AG04450 (cell line): ENCODE measurements around the gene RPL27A. TPM values are rescaled to one million over a fixed set of nuclear protein-coding genes. Genes with fewer than 3 reads are reported as not detected.

Experiments used
- CTCF ChIA-PET: fragments of 300-600, 350-600 bp; formaldehyde crosslinking; extraction: SDS; loops from one replicate; lab custom pipeline; 2022; ENCODE audit warnings: antibody characterized with exemption, inconsistent platforms; lab: Charles Lee
- POLR2A ChIA-PET: fragments of 350-600 bp; formaldehyde crosslinking; extraction: SDS; loops from one replicate; lab custom pipeline; 2021; ENCODE audit warnings: antibody characterized with exemption, inconsistent platforms; lab: Yijun Ruan, JAX
- DNase-seq: peaks from one replicate; pipeline ENCODE4 v3.0.0-alpha.2; 2011; ENCODE audit warnings: low read depth, low spot score
- H3K27ac ChIP-seq: one replicate; pipeline ENCODE4 v1.5.1; 2012; ENCODE audit warnings: low read depth, low read length, control low read depth
- H3K27me3 ChIP-seq: one replicate; pipeline ENCODE4 v1.6.0; 2012; ENCODE audit warnings: low read length; ENCODE audit not compliant: control insufficient read depth, insufficient read depth
- H3K4me3 ChIP-seq: 2 replicates; pipeline ENCODE4 v1.5.1; 2011; ENCODE audit warnings: mild to moderate bottlenecking, low read depth, low read length, control low read depth
- H3K9me3 ChIP-seq: 2 replicates; pipeline ENCODE4 v1.5.1; 2012; ENCODE audit warnings: low read length; ENCODE audit not compliant: control insufficient read depth, insufficient read depth
- CTCF ChIP-seq: IDR thresholded peaks from 2 replicates; pipeline ENCODE4 v1.5.1; 2011; ENCODE audit warnings: low read depth, low read length, control low read depth, inconsistent platforms
- polyA plus RNA-seq: library from polyadenylated mRNA; depleted of rRNA; stranded (reverse); fragments of >200 nt; gene quantifications from 2 replicates; pipeline ENCODE4 v1.2.3, GENCODE V29; 2011; rRNA removed
- small RNA-seq: library from RNA; depleted of rRNA; stranded (forward); fragments of <200 nt; gene quantifications from one replicate; pipeline ENCODE3, GENCODE V24; 2012; ENCODE audit warnings: low read depth; ENCODE audit not compliant: insufficient read length

RPL27A gene
- polyA plus RNA-seq, 1 experiment: 941 TPM

GRCh38 chr11:8735094-8735493 lies 52.5 kb downstream of the RPL27A start:
- H3K27me3 ChIP-seq: no peaks in the 10 kb centered on the region
- POLR2A ChIA-PET: no interaction called here
- DNase-seq: no peak
- TF ChIP-seq CTCF: no peak
- no peak overlapping the region for H3K27ac ChIP-seq
- H3K4me3 ChIP-seq: no peak overlapping the region
- peaks cover 3% of the 10 kb centered on the region; the same call in 1 of the 2 replicates for H3K9me3 ChIP-seq
- CTCF ChIA-PET: interaction anchor here (0.6 kb wide), 1 partner anchor 52 kb away, joined by 5 read pairs; no protein-coding TSS in a partner anchor

DNA sequence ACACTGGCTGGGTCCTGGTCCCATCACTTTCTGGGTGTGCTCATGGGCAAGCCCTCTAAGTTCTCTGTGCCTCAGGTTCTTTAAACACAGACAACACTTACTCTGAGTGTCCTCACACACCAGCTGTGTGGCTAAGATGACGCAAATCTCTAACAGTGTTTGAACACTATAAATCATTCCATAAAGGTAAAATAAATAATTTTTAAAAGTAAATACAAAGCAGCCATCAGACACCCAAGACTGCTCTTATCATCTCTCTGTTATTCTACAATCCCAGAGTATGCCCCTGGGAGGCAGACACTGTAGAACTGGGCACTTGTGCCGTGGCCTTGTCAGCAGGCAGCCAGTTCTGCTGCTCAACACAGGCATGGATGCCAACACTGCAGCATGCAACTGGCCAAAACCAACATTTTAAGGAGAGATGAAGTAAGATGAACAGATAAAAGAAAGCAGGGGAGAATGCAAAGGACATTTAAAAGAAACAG lies 56.8 kb downstream of the RPL27A start:
- H3K27ac ChIP-seq: no peak overlapping the region
- no peak for TF ChIP-seq CTCF
- DNase-seq: no peak
- ChIA-PET CTCF (no interaction called here), POLR2A (interaction anchor here (0.7 kb wide), 1 partner anchor 20 kb away, joined by 4 read pairs; no protein-coding TSS in a partner anchor)
- no peaks in the 10 kb centered on the region for H3K27me3 ChIP-seq
- no peak overlapping the region for H3K4me3 ChIP-seq
- H3K9me3 ChIP-seq: no peaks in the 10 kb centered on the region

Small RNA genes within 50 kb of the gene (small RNA-seq; reads per million reads assigned to genes)
- gene SNORA3A (not detected), gene SNORA3B (2.7 reads per million, percentile 10 among the genes with 10 or more reads in this experiment)

Other genes starting within 250 kb of the RPL27A start
- 5.9 and 8.3 TPM in 2 replicates for gene STK33, start 88.6 kb upstream of the RPL27A start, polyA plus RNA-seq
- gene TRIM66, start 127 bp upstream of the RPL27A start, polyA plus RNA-seq: 4.2 and 6.3 TPM in 2 replicates
- 39.6 and 41.4 TPM in 2 replicates for gene AKIP1, start 228.4 kb downstream of the RPL27A start, polyA plus RNA-seq